ENCODE measurements around the gene SLC66A3.
A peak's percentile ranks its signal among the peaks of the same experiment; 100 is the strongest.

Gene SLC66A3

GRCh38 chr2:11133936-11134320, 21.3 kb upstream of the SLC66A3 start:
- DNase-seq, result no peak

GRCh38 chr2:11134349-11134748, 20.9 kb upstream of the SLC66A3 start:
- DNase-seq, result no peak

DNA sequence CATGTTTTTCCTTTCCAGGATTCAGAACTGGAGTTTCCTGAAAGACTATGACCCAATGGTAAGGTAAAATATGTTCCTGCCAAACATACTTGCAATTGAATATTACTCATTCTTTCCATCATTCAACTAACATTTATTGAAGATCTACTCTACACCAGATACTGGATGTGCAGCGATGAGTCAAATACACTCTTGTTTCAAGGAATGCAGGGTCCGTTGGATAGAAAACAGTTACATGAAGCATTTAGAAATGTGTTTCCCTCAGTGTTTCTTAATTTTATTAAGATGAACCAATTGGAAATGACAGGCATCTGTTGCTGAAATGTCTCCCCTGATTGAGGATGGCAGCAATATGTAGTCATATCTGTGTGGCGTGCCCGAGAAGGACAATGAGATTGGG, 14.8 kb upstream of the SLC66A3 start:
- DNase-seq, result no peak

DNA sequence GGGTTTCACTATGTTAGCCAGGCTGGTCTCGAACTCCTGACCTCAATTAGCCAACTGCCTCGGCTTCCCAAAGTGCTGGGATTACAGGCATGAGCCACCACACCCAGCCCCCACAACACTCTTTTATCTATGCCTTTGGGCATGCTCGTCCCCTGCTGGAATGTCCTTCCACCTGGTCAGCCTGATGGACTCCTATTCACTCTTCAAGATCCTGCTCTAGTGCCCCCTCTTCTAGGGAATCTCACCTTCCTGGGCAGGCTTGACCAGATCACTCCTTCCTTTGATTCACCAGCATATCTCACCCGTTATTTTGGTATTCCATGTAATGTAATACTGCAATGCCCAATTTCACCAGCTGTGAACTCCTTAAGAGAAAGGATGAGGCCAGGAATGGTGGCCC, 13.9 kb upstream of the SLC66A3 start:
- DNase-seq, result no peak

DNA sequence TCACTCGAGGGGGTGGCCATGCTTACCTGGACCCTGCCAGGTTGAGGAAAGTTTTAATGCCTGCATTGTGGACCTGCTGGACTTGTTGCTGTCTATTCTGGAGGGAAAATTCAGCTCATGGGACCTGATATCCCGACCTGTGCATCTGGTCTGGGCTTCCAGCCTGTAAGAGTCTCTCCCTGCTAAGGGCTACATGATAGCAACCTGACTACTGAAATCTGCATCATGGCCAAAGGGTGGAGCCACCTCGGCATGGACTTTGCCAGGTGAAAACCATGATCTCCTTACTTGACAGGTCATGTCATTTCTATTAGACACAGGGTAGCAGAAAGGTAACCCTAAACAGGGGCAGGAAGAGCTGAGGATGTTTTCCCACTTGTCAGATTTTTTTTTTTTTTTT, 12.9 kb upstream of the SLC66A3 start:
- no peak for DNase-seq

GRCh38 chr2:11142987-11143386, 12.3 kb upstream of the SLC66A3 start:
- DNase-seq, result no peak

GRCh38 chr2:11144077-11144737, 11.1 kb upstream of the SLC66A3 start:
- no peak for DNase-seq

- no peak for DNase-seq
Observed at GRCh38 chr2:11144738-11145079, 10.6 kb upstream of the SLC66A3 start.

- no peak for DNase-seq
Observed at GRCh38 chr2:11145350-11145749, 9.9 kb upstream of the SLC66A3 start.

- no peak for DNase-seq
Observed at GRCh38 chr2:11146076-11146475, 9.2 kb upstream of the SLC66A3 start.

DNA sequence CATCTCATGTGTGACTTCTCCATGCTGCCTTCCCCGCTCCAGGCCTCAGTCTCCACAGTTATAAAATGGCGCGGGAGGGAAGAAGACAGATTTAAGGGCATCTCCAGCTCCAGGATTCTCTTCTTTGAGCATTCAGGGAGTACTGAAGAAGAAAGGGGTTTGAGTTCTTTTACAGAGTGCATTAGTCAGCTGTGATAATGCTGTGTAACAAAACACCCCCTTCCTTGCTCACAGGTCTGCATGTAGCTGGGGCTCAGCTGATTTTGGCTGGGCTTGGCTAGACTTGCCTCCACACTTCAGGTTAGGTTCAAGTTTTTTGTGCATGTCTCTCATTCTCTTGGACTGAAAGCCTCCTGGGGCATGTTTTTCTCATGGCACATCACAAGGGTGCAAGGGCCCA, 8.0 kb upstream of the SLC66A3 start:
- DNase-seq, result no peak

- DNase-seq, result no peak
Observed at GRCh38 chr2:11152591-11152990, 2.7 kb upstream of the SLC66A3 start.

DNA sequence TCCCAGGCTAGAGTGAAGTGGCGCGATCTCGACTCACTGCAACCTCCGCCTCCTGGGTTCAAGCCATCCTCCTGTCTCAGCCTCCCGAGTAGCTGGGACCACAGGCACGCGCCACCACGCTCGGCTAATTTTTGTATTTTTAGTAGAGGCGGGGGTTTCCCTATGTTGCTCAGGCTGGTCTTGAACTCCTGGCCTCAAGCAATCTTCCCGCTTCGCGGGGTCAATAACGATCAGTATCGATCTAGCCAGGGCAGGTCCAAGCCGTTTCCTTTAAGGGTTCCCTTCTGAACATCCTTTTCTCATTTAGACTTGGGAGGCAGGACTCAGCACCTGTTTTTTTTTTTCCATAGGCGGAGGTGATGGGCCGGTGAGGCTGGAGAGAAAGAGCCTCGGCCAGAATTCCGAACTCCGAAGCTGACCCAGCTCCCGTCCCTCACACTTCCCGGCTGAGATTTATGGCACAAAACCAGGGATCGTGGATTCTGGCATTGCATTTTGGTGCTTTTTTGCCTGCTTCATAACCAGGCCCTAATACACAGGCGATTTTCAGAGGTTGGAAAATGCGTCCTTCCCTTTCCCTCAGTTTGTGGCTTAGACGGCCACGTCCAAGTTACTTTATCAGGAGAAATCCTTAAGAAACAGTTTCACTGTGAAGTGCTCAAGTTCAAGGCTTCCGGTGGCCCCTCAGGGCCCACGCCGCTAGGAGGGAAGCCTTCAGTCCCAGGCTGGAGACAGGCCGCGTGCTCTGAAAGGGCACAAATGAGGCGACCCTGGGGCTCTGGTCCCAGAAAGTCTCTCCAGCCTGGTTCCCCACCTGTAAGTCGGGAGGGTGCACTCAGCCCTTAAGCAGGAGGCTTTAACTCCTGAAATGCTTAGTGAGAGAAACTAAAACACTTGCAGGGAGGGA, 998 bp upstream of the SLC66A3 start:
- DNase-seq, result peak in 4 of 56 donors; percentile 50 to 69 (median 54)

DNA sequence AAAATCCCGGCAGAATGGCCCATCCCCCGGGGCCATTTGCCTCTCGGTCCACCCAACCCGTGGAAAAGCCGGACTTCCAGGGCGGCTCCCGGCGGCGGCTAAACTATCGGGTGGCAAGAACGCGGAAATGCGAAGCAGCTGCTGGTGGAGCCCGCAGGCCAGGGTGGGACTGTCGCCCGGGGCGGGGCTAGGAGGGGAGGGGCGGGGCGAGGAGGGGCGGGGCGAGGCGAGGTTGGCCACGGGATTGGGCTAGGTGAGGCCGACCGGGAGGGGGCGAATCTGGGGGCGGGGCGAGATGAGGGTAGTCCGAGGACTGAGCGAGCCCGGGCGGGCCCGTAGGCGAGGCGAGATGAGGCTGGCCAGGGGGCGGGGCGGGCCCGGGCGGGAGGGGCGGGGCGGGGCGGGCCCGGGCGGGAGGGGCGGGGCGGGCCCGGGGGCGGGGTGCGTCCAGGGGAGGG, 315 bp upstream of the SLC66A3 start:
- DNase-seq, result peak; percentile 44 to 98 (median 92)

DNA sequence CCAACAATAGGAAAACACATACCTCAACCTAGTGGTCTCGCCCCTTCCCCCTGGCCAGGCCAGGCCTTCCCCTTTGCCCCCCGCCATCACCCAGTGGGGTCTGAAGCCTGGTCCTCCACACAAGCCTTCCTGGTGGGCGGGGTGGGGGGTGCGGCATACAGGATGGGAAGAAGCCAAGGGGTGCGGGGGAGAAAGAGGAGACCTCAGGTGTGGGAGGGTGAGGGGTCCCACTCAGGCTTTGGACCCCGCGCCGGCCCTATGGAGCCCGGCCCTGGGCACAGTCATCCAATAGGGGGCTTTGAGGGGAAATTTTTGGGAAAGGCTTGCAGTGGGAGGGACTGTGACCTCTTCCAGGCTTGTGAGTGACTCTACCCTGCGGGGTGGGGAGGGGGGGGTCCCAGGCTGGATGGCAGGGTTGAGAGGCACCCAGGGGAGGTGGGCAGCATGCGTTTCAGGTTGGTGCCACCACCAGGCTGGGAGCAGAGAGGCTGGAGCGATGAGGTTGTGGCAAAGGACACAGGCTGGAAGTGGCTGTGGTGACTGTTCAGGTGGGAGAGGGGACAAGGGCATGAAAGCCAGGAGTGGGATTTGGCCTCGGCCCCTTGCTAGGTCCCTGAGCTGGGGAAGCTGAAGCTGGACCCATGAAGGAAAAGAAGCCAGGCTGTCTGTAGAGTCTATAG, 1.3 kb downstream of the SLC66A3 start:
- DNase-seq, result no peak

DNA sequence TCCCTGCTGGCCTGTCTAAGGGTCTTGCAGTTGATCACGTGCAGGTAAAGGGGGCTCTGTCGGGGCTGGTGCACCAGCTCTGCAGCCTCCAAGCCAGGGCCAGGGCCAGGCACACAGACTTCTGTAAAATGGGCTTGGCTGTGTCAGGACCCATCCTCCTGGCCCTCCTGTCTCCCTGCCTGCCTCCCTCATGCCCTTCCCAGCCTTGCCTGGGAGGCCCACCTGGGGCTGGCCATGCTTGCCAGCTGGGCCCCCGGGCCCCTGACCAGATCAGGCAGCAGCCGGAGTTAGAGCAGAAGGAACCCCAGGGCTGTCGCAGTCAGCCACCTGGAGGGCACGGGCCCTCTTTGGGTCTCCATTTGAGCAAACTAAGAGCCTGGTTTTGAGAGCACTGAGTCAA, 2.0 kb downstream of the SLC66A3 start:
- DNase-seq, result no peak

DNA sequence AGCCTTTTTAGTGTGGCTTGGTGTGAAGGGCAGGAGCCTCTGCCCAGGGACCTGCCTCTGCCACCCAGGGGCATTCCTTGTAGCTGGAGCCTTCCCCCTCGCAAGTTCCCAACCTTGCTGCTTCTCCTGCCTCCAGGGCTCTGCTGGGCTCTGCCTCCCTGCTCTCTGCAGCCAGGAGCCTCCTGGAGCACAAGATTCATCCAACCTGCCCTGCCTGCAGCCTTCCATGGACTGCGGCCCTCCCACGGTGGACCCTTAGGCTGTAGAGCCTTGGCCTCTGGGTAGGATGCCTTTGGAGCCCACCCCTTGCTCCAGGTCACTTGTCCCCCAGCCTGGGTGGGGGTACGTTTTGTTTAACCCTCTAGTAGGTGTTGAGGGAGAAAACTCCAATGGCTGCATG, 2.5 kb downstream of the SLC66A3 start:
- DNase-seq, result no peak

GRCh38 chr2:11158916-11159573, 3.8 kb downstream of the SLC66A3 start:
- no peak for DNase-seq

GRCh38 chr2:11159574-11160170, 4.4 kb downstream of the SLC66A3 start:
- no peak for DNase-seq

- DNase-seq, result no peak
Observed at GRCh38 chr2:11160256-11160655, 5.0 kb downstream of the SLC66A3 start.

DNA sequence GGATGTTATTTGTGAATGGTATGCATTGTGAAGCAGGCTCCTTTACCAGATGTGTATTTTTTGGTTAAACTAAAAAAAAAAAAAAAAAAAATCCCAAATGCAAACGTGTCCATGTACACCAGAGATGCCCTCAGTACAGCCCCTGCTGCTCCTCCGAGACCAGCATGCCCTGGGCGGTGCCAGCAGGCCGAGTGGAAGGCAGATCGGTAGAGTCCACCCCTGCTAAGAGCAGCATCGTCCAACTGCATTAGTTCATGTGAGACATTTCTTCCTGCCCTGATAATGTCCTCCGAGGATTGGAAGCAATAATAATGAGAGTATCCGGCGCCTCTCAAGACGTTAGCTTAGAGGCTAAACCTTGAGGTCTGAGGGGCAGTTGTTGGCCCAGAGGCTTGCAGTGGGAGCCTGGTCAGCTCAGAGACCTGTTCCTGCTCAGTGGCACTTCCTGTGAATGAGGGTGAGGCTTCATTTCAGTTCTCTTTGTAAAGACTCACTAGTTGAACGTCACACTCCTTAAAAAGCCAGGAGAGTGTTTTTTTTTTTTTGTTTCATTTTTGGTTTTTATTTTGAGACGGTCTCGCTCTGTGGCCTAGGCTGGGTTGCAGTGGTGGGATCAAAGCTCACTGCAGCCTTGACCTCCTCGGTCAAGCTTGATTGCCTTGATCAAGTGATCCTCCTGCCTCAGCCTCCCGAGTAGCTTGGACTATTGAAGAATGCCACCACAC, 5.6 kb downstream of the SLC66A3 start:
- no peak for DNase-seq
